Glutamatergic neuron (in vitro differentiated cells): ENCODE data around the gene DNAH14. TPM values are rescaled to one million over a fixed set of nuclear protein-coding genes. Genes with fewer than 3 reads are reported as not detected.
"Not testable (repeated sequence)": the region's sequence is repeated elsewhere in the genome, so short reads cannot be mapped to it uniquely, and the experiment has no call there.

Experiments
- DNase-seq: peaks from one replicate; pipeline ENCODE4 v3.0.0; 2022
- H3K27ac Mint-ChIP-seq: one replicate; pipeline ENCODE4 v1.8.0; 2020; ENCODE audit warnings: mild to moderate bottlenecking, mixed read lengths, inconsistent platforms; ENCODE audit not compliant: unreplicated experiment
- H3K27me3 Mint-ChIP-seq: one replicate; pipeline ENCODE4 v1.8.0; 2020; ENCODE audit warnings: mild to moderate bottlenecking, moderate library complexity, mixed read lengths, inconsistent platforms; ENCODE audit not compliant: unreplicated experiment
- H3K36me3 Mint-ChIP-seq: one replicate; pipeline ENCODE4 v1.8.0; 2020; ENCODE audit warnings: mild to moderate bottlenecking, mixed read lengths, inconsistent platforms; ENCODE audit not compliant: unreplicated experiment
- H3K4me1 Mint-ChIP-seq: one replicate; pipeline ENCODE4 v1.8.0; 2020; ENCODE audit warnings: mild to moderate bottlenecking, low read depth, mixed read lengths, inconsistent platforms; ENCODE audit not compliant: unreplicated experiment
- H3K4me3 Mint-ChIP-seq: one replicate; pipeline ENCODE4 v1.8.0; 2020; ENCODE audit warnings: mild to moderate bottlenecking, mixed read lengths, inconsistent platforms; ENCODE audit not compliant: unreplicated experiment
- H3K9me3 Mint-ChIP-seq: one replicate; pipeline ENCODE4 v1.8.0; 2020; ENCODE audit warnings: mild to moderate bottlenecking, moderate library complexity, mixed read lengths, inconsistent platforms; ENCODE audit not compliant: unreplicated experiment
- CTCF ChIP-seq: fragments of 200-600 bp; sonication (generic); IDR thresholded peaks from one replicate; pipeline ENCODE4 v1.5.0; 2021; ENCODE audit not compliant: partially characterized antibody, unreplicated experiment
- total RNA-seq: library from RNA; stranded (reverse); fragmentation: NEBNext Ultra II Directional; extraction: Animal tissue kit (Norgen Biotek cat#: 25700); gene quantifications from one replicate; pipeline ENCODE4 v1.2.1, GENCODE V29; 2021; ENCODE audit not compliant: unreplicated experiment

Gene DNAH14
- total RNA-seq, 1 donor from 2014 or later, result 36.6 TPM

- Mint-ChIP-seq H3K27me3 (no peaks in the 10 kb centered on the region), H3K9me3 (peaks cover 4% of the 10 kb centered on the region), H3K36me3 (peaks cover 9% of the 10 kb centered on the region), H3K27ac (no peak overlapping the region), H3K4me1 (no peaks in the 10 kb centered on the region), H3K4me3 (no peak overlapping the region)
- DNase-seq, result no peak
- TF ChIP-seq CTCF, result peak; percentile 76
These were observed 389.5 kb downstream of the DNAH14 start for GRCh38 chr1:225318706-225319575.

- H3K36me3 Mint-ChIP-seq, result peaks cover 6% of the 10 kb centered on the region
- H3K9me3 Mint-ChIP-seq, result peaks cover 4% of the 10 kb centered on the region
- H3K27ac Mint-ChIP-seq, result no peak overlapping the region
- H3K4me3 Mint-ChIP-seq, result no peak overlapping the region
- TF ChIP-seq CTCF, result no peak
- no peak for DNase-seq
- H3K4me1 Mint-ChIP-seq, result no peaks in the 10 kb centered on the region
- no peaks in the 10 kb centered on the region for H3K27me3 Mint-ChIP-seq
These were observed 390.4 kb downstream of the DNAH14 start for GRCh38 chr1:225319871-225320270.

GRCh38 chr1:225321784-225322183 is 392.3 kb downstream of the DNAH14 start:
- Mint-ChIP-seq H3K36me3 (no peaks in the 10 kb centered on the region), H3K27me3 (no peaks in the 10 kb centered on the region), H3K4me1 (no peaks in the 10 kb centered on the region), H3K4me3 (no peak overlapping the region), H3K27ac (no peak overlapping the region), H3K9me3 (peaks cover 2% of the 10 kb centered on the region)
- no peak for DNase-seq
- no peak for TF ChIP-seq CTCF

GRCh38 chr1:225329041-225329440 is 399.6 kb downstream of the DNAH14 start:
- Mint-ChIP-seq H3K27ac (no peak overlapping the region), H3K27me3 (no peaks in the 10 kb centered on the region), H3K9me3 (no peaks in the 10 kb centered on the region), H3K4me1 (no peaks in the 10 kb centered on the region), H3K4me3 (no peak overlapping the region), H3K36me3 (no peaks in the 10 kb centered on the region)
- no peak for DNase-seq
- no peak for TF ChIP-seq CTCF

GRCh38 chr1:225329996-225330395 is 400.5 kb downstream of the DNAH14 start:
- H3K36me3 Mint-ChIP-seq, DNase-seq, H3K4me3 Mint-ChIP-seq, H3K27ac Mint-ChIP-seq, H3K4me1 Mint-ChIP-seq, H3K27me3 Mint-ChIP-seq, H3K9me3 Mint-ChIP-seq: not testable (repeated sequence)
